GM21381 (cell line): ENCODE measurements around the gene EDRF1.

Experiments used
- ATAC-seq: cut with Tn5 transposase; IDR thresholded peaks from one replicate; pipeline ENCODE4 v1.9.1; 2021; ENCODE audit warnings: mild to moderate bottlenecking, moderate library complexity; ENCODE audit not compliant: unreplicated experiment

The EDRF1 gene

DNA sequence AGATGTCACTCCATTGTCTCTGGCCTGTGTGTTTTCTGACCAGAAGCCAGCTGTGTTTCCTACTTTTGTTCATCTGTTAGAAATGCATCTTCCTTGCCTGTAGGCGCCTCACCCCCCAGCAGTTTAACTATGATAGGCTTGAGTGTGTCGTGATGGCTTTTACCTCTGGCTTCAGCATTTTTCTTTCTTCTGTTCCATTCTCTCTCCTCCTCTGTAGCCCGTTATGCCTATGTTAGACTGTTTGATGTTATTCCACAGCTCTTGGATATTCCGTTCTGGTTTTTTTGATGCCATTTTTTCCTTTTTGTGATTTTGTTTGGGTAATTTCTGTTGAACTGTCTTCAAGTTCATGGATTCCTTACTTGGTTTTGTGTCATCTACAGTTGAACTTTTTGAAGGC is 38.2 kb downstream of the EDRF1 start:
- ATAC-seq = no peak

DNA sequence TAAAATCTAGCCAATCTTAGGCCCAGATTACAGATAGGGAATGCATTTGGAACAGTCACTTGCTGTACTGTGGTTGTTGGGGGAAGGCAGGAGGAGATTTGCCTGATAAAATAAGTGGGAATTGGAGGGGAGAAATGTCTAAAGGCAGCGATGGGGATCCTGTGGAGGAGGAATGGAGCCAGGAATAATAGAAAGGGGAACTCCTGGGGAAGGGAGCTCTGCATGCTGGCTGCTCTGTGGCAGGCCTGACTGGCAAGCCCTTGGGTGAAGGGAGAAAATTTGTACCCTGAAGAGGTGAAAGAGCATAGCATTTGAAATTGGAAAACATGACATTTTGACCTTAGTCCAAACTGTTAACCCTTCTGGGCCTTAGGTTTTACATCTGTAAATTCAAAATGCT is 42.5 kb downstream of the EDRF1 start:
- no peak for ATAC-seq

DNA sequence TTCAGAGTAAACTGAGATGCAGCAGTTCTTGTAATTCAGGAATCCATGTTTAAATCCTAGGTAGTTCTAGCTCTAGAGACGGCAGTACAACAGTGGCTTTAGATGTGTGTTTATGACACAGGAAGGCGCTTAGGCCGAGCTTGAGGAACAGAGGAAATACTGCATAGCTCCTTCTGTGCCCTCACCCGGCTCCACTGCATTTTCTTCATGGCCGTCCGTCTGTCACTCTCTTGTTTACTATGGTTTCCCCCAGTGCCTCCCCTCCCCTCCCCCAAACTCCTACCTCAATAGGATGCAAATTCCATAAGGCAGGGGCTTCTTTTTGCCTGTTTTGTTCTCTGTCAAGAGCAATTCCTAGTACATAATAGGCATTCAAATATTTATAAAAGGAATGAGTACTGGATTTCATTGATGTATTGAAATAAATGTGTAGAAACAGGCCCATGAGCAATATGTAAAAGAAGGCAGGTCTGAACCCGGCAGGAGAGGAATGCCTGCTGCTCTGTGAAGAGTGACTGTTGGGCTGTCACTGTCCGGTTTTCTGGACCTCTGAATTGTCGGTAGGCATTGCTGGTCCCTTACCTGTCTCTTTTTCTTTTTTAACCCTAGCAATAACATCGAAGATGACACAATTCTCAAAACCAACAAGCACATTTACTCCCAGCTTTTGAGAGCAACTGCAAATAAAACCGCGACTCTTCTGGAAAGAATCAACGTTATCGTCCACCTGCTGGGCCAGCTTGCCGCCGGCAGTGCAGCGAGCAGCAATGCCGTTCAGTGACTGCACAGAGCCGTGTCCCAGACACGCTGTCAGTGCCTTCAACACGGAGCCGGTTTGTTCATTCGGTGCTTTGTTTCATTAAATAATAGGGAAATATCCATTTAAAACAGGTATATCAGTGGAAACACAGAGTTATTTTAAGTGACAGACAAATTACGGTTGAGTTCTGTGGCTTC is 43.5 kb downstream of the EDRF1 start:
- no peak for ATAC-seq

DNA sequence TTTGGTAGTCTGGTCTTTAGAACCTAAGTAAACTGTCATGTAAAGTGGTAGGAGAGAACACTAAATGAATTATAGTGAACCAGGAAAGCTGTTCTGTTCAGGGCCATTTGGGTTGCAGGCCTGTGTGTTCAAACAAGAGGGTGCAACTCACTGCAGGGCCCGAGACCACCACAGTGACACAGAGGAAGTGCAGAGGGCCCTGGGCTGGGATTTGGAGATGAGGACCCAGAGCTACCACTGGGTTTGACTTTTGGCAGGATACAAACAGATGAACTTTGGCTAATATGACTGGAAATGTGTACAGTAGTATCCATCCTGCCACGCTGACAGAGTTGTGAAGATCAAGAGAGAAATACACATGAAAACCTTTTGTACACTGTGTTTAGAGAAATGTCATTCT is 46.3 kb downstream of the EDRF1 start:
- ATAC-seq = no peak

DNA sequence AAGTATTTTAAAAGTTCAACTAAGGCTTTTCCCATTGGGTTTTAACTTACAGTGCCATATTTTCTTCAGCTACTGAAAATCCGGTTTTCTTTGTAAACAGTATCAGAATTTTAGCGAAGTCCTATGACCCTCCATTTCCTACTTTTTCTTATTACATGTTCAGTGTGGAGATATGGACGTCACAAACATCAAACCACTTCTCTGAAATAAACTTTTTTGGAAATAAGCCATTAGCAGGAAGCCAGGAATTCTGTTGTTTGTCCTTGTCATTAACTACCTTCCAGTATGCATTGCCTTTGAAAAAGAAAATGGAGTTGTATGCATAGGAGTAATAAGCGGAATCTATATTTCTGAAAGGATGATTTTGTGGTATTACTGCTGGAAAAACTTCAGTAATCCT is 47.0 kb downstream of the EDRF1 start:
- ATAC-seq = no peak

DNA sequence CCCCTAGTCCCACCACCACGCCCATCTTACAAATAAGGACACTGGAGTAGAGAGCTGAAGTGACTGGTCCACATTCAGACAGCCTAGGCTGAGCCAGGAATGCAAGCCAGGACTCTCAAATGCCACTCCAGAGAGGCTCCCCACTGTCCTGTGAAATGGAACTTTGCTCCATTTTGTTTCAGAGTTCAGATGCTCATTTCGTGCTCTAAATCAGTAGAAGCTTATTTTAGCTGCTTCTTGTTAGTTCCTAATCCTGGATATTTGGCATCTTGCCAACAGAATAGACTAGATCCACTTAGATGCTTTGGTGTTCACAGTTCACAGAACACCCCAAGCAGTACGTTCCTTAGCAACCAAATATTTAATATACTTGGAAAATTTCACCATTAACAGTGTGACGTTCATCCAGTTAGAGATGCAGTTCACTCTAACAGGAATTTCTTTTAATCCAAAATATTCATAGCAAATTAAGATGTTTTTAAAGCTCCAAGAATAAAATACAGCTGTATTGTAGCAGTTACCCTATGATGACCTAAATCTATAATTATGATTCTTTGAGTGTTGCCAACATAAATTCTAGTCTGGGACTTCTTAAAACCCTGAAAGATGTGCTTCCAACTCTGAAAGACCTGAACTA is 48.8 kb downstream of the EDRF1 start:
- no peak for ATAC-seq

DNA sequence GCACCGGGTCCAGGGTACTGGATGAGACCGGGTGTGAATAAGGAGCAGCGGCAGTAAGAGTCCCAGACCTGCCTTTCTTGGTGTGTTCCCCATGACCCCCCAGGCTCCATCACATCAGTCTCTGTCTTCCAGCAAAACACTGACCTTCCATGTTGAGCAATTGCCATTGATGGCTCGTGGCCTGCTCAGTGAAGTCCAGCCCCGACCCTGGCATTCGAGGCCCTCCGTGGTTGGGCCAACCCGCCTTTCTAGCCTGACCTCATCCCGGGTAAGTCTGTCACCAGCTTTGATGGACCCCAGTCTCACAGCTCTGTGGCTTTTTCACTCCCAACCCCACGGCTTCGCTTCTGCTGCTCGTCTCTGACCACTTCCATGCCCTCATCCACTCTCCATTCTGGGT is 49.7 kb downstream of the EDRF1 start:
- ATAC-seq = no peak

DNA sequence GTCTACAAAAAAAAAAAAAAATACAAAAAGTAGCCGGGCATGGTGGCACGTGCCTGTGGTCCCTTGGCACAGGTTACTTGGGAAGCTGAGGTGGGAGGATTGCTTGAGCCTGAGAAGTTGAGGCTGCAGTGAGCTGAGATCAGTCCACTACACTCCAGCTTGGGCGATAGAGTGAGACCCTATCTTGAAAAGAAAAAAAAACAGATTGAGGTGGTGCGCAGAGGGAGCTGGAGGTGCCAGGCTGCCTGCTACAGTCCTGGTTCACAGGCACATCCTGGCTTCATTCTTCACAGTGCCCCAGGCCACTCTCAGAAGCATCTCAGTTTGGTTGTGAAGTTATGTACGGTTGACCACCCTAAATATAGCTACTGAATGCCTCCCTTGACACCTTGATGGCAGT is 51.3 kb downstream of the EDRF1 start:
- ATAC-seq = no peak

DNA sequence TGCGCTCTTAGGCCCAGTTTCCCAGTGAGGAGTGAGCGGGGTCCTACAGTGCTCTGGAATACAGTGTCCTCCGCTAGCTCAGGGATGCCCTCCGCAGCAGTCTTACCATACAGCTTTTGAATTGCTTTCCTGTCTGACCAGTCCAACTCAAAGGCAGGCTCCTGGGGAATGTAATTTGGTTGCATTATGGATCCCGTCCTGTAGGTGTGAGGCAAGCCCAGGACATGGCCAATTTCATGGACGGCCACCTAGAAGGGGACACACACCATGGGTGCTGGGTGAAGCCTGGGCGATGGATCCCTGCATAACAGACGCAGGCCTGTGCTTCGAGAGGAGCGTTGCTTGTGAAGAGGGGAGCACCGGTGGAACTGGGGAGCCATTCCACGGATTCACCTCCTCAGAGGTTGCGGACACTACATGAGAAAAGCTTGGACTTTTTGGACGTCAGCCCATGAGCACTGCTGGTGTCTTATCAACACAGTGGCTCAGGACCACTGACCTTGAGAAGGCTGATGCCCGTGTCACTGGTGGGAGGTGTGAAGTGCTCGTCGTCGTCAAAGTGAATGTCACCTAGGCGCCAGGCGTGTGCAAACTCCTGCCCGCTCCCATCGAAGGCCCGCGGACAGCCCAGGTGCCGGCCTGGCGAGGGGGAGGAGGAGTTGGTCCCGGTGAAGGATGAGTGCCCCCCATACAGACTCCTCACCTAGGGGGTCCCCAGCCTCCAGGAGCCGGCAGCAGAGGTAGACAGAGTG is 52.8 kb downstream of the EDRF1 start:
- no peak for ATAC-seq

DNA sequence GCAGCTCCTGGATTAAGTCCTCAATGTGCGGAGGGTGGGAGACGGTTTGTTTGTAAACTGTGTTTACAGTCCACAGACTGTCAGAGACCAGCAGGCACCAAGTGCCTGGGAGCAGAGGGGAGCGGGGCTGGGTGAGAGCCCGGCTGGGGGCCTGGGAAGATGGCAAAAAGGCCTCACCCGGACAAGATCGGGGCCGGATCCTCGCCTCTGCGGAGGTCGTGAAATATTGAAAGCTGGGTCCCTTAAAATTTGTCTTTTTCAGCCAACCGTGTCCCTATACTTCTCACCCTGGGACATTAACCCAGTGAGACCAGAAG is 53.3 kb downstream of the EDRF1 start:
- ATAC-seq = no peak

DNA sequence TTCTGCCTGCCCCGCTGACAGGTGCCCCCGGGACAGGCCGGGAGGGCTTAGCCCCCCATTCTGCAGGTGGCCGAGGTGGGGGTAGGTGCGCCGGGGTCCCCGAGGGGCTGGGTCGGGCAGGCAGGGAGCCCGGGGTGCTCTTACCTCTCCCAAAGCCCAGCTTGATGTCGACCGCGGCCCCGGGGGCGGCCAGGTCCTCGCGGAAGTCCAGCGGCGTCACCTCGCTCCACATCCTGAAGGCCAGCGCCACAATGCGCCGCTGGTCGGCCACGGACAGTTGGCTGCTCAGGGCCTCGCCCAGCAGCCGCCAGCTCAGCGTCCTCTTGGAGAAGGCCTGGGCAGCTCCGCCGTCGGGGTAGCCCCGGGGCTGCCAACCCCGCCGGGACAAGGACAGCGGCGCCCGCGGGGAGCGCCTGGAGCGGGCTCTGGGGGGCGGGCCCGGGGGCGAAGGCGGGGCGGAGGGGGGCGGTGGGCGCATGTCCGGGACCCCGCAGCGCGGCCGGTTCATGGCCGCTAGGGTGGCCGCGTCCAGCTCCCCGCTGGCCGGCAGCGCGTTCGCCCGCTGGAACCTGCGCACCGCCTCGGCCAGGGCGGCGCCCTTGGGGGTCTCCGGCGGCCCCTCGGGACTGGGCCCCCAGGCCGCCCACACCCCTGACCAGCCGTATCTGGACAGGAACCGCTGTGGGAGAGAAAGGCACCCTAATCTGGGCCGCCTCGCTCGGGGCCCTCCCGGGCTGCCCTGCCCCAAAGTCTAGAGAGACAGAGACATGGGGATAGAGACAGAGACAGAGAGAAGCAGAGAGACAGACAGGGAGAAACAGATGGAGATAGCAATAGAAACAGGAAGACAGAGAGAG is 54.4 kb downstream of the EDRF1 start:
- ATAC-seq = no peak

DNA sequence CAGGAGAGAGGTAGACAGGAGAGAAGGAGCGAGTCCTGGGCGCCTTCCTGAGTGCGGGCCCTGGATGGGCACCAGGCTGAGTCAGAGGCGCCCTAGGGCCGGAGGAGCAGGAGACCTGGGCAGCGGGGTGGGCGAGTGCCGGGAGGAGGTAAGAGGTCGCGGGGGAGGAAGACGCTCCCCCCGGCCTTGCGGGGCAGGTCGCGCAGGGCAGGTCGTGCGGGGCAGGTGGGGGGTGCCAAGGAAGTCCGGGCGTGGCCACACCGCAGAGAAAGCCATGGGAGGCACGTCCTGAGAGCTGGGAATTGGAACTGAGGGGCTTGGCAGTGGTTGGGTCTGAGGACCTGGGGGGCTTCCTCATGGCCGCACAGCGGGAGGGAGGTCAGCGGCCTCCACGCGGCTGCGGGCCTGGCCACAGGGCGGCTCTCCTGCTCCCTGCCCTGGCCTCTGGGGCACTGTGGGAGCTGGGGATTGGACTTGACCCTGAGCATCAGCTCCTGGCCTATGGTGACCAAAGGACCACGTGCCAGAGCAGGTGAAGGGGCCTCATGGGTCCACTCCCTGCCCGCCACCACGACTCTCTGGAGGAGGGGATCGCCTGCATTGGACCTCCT is 55.2 kb downstream of the EDRF1 start:
- ATAC-seq = no peak

DNA sequence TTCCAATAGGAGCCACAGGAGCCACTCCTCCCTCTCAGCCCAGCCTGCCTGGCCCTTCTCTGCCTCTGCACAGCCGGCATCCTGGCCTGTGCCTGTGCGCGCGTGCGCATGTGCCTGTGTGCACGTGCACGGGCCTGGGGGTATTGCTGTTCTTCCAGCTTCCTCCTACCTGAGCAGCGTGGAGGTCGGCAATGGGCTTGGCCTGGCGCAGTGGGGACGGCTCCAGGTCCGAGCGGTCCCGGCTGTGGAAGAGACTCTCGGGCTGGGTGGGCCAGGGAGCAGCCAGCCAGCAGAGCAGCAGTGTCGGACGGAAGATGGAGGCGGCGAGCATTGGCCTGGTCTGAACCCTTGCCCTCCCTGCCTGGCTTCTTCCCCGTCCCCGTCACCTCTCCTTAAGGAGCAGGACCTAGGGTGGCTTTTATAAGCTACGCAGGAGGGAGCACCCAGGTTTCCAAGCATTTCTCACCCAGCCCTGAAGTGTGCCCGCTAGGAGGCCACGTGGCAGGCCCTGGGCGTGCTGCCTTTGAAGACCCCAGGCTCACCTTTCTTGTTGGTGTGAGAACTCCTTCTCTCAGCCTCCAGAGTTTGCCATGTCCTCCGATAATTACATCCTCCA is 56.1 kb downstream of the EDRF1 start, which contains the start of gene MMP21:
MMP21 (minus strand) TSS at position 331 of the 616 bp plus-strand sequence; CDS start at position 331, 0 bp downstream.
- no peak for ATAC-seq

DNA sequence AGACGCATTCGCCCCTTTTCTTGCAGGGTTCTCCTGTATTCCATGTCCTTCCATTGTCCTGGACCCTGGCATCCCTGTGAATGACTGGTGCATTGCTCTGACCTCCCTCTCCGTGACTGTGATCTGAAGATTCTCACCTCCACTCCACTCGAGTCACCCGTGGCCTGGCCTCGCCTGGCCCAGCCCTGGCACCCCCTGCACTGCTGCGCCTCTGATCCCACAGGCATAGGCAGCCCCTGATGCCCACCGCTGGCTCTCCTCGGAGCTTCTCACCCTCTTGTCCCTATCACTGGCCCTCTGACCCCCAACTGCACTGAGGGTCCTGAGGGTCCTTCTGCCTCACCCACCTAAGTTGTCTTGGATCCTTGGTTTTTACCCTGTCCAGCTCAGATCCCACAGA is 58.3 kb downstream of the EDRF1 start:
- ATAC-seq = no peak

DNA sequence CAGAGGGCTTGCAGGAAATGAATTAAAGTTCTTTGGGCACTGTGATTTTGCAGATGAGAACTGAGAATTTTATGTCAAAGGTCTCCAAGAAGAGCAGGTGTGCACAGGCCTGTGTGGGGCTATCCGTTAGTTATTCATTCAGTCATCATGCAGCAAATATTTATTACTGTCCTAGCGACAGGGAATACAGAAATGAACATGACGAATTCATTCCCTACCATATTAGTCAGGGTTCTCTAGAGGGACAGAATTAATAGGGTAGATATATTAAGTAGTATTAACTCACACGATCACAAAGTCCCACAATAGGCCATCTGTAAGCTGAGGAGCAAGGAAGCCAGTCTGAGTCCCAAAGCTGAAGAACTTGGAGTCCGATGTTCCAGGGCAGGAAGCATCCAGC is 59.0 kb downstream of the EDRF1 start:
- ATAC-seq = no peak

DNA sequence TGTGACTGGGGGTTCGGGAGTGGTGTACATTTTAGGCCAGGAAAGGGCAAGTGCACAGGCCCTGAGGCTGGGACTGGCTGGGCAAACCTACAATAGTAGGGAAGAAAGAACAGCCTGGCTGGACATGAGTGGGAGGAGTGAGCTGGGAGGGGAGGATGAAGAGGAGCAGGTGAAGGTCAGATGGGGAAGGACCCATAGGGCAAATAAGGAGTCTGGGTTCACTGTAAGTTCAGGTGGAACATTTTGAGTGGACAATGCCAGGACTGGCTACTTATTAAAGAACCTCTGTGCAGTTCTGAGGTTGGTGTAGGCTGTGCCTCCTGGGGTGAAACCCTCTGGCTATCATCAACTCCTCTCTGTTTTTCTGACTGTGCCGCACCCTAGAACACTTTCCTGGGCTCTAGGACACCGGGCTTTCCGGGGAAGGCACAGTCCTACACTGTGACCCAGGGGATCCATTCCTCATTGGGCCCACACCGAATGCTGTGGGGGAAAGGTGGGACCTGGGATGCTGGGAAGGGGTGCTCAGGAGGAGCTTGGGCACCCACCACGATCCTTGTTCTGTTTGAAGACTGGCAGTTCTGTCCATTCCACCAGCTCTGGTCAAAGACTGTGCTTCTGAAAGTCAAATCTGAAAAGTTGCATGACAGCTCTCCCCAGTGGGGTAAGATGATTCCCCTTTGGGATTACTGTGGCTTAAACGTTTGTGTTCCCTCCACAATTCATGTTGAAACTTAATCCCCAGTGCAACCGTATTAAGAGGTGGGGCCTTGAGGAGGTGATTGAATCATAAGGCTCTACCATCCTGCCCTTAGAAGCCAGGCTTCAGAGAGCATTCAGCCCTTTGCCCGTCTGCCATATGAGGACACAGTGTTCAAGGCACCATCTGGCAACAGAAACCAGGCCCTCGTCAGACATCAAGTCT is 60.2 kb downstream of the EDRF1 start:
- no peak for ATAC-seq

DNA sequence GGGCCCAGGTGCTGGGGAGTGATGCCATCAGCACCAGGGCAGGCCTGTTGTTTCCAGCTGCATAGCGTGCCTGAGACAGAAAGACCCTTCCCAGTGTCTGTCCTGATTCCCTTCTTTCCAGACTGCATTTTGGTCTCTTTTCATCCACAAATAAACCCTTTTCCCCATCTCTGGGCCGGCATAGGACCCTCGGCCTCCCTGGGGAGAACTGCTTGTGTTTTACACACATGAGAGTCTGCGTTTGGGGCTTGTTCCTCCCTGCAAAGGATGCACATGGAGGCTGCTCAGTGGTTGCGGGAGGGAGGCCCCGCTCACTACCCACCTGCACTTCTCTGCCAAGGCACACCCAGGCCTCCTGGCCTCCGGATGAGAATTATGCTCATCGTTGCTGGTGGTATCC is 61.9 kb downstream of the EDRF1 start:
- ATAC-seq = no peak

DNA sequence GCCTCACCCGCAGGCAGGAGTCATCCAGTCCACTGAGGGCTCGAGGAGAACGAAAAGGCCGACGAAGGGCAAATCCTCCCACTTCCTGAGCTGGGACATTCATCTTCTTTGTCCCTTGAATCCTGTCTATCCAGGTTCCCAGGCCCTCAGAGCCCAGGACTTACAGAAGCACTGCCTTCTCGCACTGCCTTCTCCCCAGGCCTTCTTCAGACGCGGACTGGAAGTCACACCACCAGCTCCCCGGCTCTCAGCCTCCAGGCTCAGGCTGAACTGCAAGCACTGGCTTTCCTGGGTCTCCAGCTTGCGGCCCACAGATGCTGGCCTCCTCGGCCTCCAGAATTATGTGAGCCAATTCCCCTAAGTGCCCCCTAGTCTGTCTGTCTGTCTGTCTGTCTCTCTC is 62.5 kb downstream of the EDRF1 start:
- ATAC-seq = no peak

DNA sequence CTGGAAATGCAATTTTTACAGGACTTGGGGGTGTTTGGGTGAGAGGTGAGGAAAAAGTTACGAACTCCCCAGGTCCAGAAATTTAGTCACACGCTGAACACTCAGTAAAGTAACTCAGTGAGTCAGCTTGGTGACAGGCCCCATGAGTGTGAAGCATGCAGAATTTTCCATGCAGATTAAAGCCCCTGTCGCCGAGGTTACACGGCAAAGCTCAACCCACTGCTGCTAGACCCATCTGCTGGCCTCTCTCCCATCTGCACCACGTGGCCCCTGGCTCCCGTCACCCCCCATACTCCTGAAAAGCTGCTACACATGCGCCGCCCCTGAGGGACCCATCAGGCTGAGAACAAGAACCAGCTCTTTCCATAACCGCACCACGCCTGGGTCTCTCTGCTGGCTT is 63.1 kb downstream of the EDRF1 start:
- ATAC-seq = no peak
